CD4-positive, alpha-beta T cell treated with Interleukin-1 beta for 1 hour (primary cell): ENCODE data around the gene RSPH6A.

ENCODE experiments used
- DNase-seq, 2 donors: peaks; one replicate each; pipeline ENCODE4 v3.0.0-alpha.2; 2020 to 2022

The RSPH6A gene

DNA sequence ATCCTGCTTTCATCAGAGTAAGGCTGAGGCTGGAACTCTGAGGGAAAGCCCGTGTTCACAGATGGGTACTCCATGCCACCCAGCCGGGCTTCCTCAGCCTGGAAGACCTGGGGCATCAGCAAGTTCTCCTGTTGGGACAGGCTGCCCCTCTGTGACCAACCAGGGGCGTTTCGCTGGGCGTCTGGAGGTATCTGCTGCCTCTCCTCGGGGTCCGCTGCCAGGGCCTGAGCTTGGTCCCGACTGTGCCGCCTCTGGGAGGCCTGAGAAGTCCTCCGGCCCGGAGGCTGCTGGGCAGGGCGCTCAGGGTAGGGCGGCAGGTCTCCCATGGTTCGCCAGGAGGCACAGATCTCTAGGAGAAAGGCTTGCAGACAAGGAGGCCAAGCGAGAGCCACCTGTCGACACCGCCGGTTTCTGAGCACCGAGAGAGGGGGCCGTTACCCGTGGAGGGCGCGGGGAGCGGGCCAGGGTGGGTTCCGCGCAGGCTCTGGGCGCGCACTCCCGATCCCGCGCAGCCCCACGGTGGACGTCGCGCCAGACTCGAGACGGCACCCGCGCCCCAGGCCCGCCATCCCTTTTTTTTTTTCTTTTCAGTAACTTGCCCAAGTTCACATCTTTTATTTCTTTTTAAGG, at the start of gene RSPH6A:
RSPH6A (minus strand) TSS at position 458 of the 630 bp plus-strand sequence; CDS start at position 326, 132 bp downstream.
- DNase-seq, result no peak

- no peak for DNase-seq
Observed at GRCh38 chr19:45864629-45865082, 49.5 kb upstream of the RSPH6A start.

- DNase-seq, result peak; percentile 66 to 67
Observed at GRCh38 chr19:45863840-45864628, 48.9 kb upstream of the RSPH6A start, which contains the start of gene FOXA3. Gene FOXA3, plus strand, starts transcription at chr19:45864326. Its CDS starts 131 bp downstream, at chr19:45864457.

DNA sequence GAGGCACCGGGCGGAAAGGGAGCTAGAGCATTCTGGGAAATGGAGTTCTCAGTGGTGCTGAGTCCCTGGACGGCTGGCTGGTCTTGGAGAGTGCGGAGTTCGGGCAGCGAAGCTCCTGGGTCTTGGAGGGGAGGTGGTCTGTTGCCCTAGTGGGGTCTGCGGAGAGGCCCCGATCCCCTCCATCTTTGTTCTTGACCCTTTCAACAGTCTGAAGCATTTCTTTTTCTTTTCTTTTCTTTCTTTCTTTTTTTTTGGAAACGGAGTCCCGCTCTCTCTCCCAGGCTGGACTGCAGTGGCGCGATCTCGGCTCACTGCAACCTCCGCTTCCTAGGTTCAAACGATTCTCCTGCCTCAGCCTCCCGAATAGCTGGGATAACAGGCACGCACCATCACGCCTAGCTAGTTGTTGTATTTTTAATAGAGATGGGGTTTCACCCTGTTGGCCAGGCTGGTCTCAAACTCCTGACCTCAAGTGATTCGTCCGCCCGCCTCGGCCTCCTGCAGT, 48.3 kb upstream of the RSPH6A start:
- DNase-seq, result no peak

- DNase-seq, result peak; percentile 99
Observed at GRCh38 chr19:45862564-45863334, 47.6 kb upstream of the RSPH6A start, which contains the start of gene SYMPK. Gene SYMPK, minus strand, starts transcription at chr19:45863147. Its CDS starts 8,652 bp downstream, at chr19:45854495.

DNA sequence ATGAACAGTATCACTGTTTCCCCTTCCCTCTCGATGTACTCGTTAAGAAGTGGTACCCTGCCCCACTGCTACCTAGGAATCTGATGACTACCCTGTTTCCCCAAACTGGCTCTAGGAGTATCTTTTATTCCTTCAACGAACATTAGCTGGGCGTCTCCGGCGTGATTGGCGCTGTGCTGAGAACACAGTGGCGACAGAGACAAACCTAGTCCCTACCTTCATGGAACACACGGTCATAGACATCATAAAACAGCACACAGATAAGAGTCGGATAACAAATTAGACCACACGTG, 47.1 kb upstream of the RSPH6A start:
- no peak for DNase-seq

- DNase-seq, result no peak
Observed at GRCh38 chr19:45860359-45861259, 45.5 kb upstream of the RSPH6A start.

DNA sequence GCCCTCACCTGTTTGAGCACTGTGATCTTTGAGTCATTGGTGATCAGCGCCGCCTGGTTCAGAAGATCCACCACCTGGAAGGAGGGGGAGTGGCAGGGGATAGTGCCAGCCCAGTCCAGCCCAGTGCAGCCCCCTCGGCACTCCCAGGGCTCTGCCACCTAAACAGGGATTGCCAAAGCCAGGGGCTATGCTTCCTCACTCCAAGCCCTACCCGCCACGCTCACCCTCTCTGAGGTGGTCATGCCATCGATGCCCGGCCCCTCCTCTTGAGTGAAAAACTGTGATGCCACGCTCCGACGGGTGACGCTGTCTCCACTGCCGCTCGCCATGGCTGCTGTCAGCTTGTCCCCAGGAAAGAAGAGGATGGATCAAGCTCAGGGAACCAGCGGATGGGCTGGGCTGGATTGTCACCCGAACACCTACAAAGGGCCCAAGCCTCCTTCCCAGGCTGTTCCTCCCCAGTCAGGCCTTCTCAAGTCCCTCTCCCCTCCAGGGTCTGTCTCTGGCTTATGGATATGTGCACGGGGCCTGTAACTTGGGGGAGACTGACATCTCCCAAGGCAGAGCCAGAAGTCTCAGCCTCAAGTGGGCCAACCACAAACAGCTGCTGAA, 39.2 kb upstream of the RSPH6A start:
- no peak for DNase-seq

DNA sequence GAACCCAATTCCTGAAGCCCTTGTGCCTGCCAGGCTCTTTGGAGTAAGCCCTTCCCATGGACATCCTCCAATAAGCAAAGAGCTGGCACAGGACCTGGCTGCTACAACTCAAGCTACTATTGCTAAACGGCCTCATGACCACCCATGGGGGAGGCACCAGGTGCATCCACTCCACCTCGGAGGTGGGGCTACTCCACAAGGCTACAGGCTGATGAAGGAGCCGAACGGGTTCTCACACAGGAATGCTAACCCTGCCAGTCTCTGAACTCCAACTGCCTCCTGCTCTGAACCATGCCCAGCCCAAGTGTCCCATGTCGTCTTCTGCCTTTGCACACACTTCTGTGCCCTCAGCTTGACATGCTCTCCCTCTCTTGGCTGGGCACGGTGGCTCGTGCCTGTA, 37.9 kb upstream of the RSPH6A start:
- no peak for DNase-seq

GRCh38 chr19:45852145-45852750, 37.1 kb upstream of the RSPH6A start:
- DNase-seq, result no peak

GRCh38 chr19:45848922-45849321, 33.8 kb upstream of the RSPH6A start:
- no peak for DNase-seq

- DNase-seq, result no peak
Observed at GRCh38 chr19:45847663-45848062, 32.6 kb upstream of the RSPH6A start.

- no peak for DNase-seq
Observed at GRCh38 chr19:45842198-45842597, 27.1 kb upstream of the RSPH6A start.

DNA sequence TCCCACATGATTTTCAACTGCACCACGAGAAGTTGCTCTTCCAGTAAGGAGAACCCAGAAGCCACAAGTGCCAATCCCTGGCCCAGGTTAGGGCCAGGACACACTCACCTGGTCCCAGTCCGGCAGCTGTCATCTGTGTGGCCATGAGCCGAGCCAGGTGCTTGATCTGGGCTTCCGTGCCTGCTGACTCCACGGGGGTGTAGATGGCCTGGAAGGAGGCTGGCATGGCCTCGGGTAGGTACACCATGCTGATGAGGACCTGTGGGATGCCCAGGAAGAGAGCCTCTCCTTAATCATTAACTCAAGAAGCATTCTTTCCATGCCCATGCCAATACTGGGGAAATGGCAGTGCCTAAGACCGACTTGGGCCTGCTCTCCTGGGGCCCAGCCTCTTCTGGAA, 19.9 kb upstream of the RSPH6A start:
- DNase-seq, result no peak

DNA sequence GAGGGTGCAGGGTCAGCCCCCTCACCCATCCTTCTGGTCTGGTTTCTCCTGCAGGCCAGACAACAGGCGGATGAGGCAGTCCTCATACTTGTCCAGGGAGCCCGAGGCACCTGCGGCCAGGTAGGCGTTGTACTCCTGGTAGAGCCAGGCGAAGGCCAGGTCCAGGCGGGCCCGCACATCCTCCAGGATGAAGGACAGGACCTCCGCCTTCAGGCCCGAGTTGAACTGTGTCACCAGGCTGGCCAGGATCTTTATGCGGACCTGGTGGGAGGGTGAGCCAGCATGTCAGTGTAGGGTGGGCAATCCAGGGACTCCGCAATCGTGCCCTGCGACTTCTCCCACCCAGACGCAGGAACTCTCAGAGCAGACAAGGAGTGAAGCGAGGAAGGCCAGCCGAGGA, 13.8 kb upstream of the RSPH6A start:
- no peak for DNase-seq

DNA sequence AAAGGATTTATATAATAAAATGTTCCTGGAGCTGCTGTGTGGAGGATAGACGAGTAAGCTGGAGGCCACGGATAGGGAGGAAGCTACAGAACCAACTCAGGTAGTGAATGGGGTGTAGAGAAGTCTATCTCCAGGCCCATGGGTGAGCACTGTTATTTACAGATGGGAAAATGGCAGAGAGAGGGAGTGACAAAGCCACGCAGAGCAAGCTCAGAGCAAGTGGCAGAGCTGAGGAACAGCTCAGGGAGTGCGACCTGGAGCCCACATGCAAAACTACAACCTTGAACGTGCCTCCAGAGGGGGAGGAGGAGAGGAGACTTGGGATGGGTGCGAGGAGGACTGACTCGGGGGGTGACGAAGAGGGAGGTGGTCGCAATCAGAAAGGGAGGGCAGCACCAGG, 13.4 kb upstream of the RSPH6A start:
- DNase-seq, result no peak

DNA sequence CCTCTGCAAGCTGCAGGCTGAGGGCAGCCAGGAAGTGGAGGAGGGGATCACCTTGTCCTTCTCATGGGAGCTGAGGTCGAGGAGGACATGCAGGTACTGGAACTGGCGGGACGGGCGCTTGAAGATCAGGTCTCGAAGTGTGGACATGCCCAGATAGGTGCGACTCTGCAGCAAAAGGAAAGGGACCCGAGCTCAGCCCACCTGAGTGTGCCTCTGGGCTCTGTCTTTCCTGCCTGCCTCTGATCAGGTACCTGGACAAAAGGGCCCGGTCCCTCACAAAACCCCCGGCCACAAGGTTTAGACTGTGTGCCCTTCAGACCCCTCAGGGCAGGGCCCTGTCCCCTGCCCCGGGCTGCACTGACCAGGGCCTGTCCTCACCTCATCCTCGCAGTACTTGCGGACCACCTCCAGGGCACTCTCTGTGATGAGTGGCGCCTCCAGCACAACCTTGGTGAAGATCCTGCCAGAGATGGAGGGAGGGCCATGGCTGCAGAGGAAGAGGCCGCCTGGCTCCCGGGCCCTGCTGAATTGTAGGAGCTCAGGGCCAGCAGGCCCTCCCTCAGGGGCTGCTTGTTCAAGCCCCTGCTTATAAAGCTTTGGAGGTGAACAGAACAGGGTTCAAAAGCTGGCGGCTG, 12.5 kb upstream of the RSPH6A start:
- DNase-seq, result no peak

GRCh38 chr19:45826934-45827333, 11.8 kb upstream of the RSPH6A start:
- no peak for DNase-seq

- no peak for DNase-seq
Observed at GRCh38 chr19:45825917-45826893, 11.1 kb upstream of the RSPH6A start.

DNA sequence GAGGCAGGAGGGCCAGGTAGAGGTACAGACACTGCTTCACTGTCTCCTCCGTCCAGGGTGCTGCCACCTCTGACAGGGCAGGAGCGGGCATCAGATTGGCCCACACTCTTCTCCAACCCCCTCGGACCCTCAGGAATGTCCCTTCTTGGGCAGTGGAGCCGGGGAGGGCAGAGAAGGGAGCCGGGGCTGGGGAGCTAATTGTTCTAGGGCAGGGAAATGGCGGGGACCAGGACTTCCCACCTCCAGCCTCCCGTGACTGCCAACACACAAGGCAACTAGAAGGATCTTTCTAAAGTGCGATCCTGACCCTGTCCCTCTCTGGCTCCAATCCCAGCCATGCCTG, 10.1 kb upstream of the RSPH6A start:
- no peak for DNase-seq
